GM19328 (cell line): ENCODE data around the gene THNSL1.
"Not testable (repeated sequence)": the region's sequence is repeated elsewhere in the genome, so short reads cannot be mapped to it uniquely, and the experiment has no call there.

Experiments used
- ATAC-seq: cut with Tn5 transposase; IDR thresholded peaks from one replicate; pipeline ENCODE4 v1.9.1; 2021; ENCODE audit warnings: mild to moderate bottlenecking, moderate library complexity; ENCODE audit not compliant: unreplicated experiment

Gene THNSL1

DNA sequence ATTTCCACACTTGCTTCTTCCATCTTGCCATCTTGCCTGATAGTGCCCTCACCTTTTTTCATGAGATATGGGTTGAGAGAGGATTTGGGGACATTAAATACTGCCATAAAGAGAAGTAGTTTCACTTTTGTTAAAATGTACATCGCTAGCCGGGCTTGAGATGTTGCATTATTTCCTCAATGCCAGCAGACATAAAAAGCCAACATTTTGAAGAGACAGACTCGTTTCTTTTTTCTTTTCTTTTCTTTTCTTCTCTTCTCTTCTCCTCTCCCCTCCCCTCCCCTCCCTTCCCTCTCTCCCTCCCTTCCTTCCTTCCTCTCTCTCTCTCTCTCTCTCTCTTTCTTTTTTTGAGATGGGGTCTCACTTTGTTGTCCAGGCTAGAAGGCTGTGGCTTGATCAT is 18.4 kb upstream of the THNSL1 start:
- no peak for ATAC-seq

DNA sequence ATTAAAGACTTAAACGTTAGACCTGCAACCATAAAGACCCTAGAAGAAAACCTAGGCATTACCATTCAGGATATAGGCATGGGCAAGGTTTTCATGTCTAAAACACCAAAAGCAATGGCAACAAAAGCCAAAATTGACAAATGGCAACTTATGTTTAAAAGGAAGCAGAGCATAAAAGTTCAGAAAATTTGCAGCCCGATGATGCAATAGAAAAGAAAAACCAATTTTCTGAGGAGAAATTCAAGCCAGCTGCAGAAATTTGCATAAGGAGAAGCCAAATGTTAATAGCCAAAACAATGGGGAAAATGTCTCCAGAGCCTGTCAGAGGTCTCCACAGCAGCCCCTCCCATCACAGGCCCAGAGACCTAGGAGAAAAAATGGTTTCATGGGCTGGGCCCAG is 4.8 kb upstream of the THNSL1 start:
- not testable (repeated sequence) for ATAC-seq

- ATAC-seq = no peak
These were observed 1.8 kb upstream of the THNSL1 start for GRCh38 chr10:25014579-25014978.

GRCh38 chr10:25015828-25016375 is 510 bp upstream of the THNSL1 start, which contains the start of gene ENKUR:
Gene ENKUR, minus strand, starts transcription at chr10:25016158. Its CDS starts 222 bp downstream, at chr10:25015936.
- peak; percentile 61 for ATAC-seq

GRCh38 chr10:25017154-25017590 is 760 bp downstream of the THNSL1 start:
- ATAC-seq = peak; percentile 2

- no peak for ATAC-seq
These were observed 1.2 kb downstream of the THNSL1 start for GRCh38 chr10:25017661-25018060.

DNA sequence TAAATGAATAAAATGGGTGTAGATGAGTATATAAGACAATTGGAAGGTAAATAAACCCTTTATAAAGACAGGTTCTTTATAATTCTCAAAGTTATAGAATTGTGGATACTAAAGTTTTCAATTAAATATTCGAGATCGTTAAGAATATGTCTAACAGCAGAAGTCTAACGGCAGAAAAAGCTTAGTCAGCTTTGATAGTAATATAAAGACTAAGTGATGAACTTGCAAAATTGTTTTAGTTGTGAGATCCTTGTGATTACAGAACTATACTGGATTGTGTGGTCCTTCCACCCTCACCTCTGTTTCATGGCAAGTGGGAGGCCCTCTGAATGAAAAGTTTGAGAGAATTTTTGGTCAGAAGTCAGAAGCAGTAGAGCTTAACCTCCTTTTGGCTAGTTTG is 2.3 kb downstream of the THNSL1 start:
- no peak for ATAC-seq

GRCh38 chr10:25023278-25023677 is 6.9 kb downstream of the THNSL1 start:
- no peak for ATAC-seq

- ATAC-seq = no peak
These were observed 8.1 kb downstream of the THNSL1 start for GRCh38 chr10:25024528-25024927.

GRCh38 chr10:25026463-25026862 is 10.1 kb downstream of the THNSL1 start:
- ATAC-seq = no peak

DNA sequence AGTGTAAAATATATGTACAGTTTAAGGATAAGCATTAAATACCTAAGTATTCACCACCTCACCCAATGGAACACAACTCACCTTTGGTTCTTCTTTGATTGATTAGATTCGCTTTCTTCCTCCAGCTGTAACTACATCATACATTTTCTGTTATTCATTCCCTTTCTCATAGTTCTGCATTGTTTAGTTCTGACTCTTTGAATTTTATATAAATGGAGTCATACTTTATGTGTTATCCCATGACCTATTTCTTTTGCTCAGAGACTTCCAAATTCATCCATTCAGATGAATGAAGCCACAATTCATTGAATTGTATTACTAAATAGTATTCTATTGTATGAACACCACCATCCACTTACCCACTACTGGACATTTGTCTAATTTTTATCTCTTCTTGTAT is 12.3 kb downstream of the THNSL1 start:
- ATAC-seq = no peak

- ATAC-seq = no peak
These were observed 13.1 kb downstream of the THNSL1 start for GRCh38 chr10:25029519-25029918.

- ATAC-seq = no peak
These were observed 20.0 kb downstream of the THNSL1 start for GRCh38 chr10:25036381-25036780.

- no peak for ATAC-seq
These were observed 21.9 kb downstream of the THNSL1 start for GRCh38 chr10:25038325-25038724.

DNA sequence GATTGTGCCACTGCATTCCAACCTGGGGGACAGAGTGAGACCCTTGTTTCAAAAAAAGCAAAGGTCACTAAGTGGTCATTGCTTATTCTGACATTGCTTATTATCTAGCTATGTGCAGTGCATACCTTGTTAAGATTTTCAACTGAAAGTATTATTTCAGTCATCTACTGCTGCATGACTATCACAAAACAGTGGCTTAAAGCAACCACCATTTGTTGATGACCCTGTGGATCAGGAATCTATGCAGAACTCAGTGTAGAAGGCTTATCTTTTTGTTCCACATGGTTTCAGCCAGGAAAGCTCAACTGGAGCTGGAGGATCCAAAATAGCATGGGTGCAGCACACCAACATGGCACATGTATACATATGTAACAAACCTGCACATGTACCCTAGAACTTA is 23.1 kb downstream of the THNSL1 start:
- ATAC-seq = no peak

DNA sequence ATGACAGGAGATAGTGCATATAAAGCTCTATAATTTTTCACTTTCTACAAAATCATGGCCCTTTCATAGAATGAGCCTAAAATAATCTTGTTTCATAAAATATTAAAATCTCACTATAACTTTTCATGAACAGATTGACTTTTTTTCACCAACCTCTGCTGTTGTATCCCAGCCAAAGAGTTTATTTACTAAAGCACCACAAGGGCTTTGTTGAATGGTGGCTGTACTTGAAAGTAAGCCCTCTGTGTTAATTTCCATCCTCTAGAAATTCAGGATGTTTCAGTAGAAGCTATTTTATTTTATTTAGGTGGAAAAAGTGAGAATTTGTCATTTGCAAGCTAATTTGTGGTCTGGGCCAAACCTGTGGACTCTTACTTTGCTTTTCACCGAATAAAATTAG is 30.2 kb downstream of the THNSL1 start:
- no peak for ATAC-seq

GRCh38 chr10:25047088-25047487 is 30.7 kb downstream of the THNSL1 start:
- no peak for ATAC-seq

- no peak for ATAC-seq
These were observed 31.3 kb downstream of the THNSL1 start for GRCh38 chr10:25047591-25048301.

DNA sequence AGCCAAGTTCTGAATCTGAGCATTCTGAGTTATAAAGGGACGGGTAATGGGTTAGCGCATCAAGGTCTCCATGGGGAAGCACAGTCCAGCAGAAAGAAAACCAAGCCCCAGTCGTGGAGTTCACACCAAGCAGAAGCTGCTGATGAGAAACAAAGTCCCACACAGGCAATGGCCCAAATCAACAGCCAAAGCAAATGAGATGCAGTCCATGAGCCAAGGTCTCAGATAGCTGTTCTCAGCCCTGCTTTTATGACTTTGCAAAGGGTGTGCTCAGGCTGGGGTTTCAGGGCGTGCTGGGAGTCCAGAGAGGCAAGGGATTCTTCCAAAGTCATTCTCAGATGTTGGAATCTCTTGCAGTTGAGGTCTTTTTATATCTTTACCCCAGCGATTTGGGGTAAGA is 32.0 kb downstream of the THNSL1 start:
- ATAC-seq = no peak

GRCh38 chr10:25049966-25050365 is 33.6 kb downstream of the THNSL1 start:
- no peak for ATAC-seq

- ATAC-seq = no peak
These were observed 34.0 kb downstream of the THNSL1 start for GRCh38 chr10:25050402-25050801.

DNA sequence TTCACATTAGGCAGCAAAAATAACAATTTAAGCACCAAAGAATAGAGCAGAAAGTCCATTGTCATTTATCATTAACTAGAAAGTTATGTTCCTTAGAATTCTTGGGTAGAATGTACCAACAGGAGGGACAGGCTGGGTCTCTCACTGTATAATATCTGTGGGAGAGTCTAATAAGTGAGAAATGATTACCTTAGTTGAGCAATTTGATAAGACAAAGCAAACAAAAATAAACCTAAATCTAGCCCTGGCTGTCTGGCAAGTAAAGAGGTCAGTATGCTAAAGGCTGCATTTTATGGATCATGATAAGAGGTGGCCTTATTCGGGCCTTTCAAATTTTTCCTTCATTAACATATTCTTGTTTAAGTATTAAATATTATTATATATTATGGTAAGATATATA is 35.6 kb downstream of the THNSL1 start:
- no peak for ATAC-seq

GRCh38 chr10:25056726-25057125 is 40.3 kb downstream of the THNSL1 start:
- no peak for ATAC-seq
